Muscle of back (tissue), 13 donors: ENCODE measurements around the gene CDV3. TPM values are rescaled to one million over a fixed set of nuclear protein-coding genes. Genes with fewer than 3 reads are reported as not detected.
"Not testable (repeated sequence)": the region's sequence is repeated elsewhere in the genome, so short reads cannot be mapped to it uniquely, and the experiment has no call there.

Source experiments
- DNase-seq, 3 donors: peaks; one replicate each; pipeline versions ENCODE4 v3.0.0 to v3.0.0-alpha.2; 2013
- long read RNA-seq, 9 donors: transcript quantifications; one replicate each; lab custom pipeline, GENCODE V29; 2026
- polyA plus RNA-seq, 10 donors: library from polyadenylated mRNA; unstranded; fragments of 120-200 nt; gene quantifications; one replicate each; pipeline ENCODE4 v1.2.1, GENCODE V29; 2013; ENCODE audit not compliant: insufficient read length in 10 of 10

CDV3 gene, protein sequence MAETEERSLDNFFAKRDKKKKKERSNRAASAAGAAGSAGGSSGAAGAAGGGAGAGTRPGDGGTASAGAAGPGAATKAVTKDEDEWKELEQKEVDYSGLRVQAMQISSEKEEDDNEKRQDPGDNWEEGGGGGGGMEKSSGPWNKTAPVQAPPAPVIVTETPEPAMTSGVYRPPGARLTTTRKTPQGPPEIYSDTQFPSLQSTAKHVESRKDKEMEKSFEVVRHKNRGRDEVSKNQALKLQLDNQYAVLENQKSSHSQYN
- 100 to 1,000 TPM; 127 to 184 (median 147) TPM for polyA plus RNA-seq
- long read RNA-seq, donor 1, transcript CDV3-201 (5 exons, 3,307 nt): major isoform, 12 of 27 reads
- long read RNA-seq, donor 1, transcript CDV3-203 (5 exons, 955 nt): minor isoform, 10 of 27 reads
- long read RNA-seq, donor 1, partial matches to known transcripts: 5 of 27 reads
- long read RNA-seq, donor 1, other reads (novel, unspliced or antisense): 0 of 27 reads
- long read RNA-seq, donor 2, transcript CDV3-203 (5 exons, 955 nt): minor isoform, 7 of 175 reads
- long read RNA-seq, donor 2, transcript CDV3-201 (5 exons, 3,307 nt): major isoform, 8 of 175 reads
- long read RNA-seq, donor 2, partial matches to known transcripts: 154 of 175 reads
- long read RNA-seq, donor 2, other reads (novel, unspliced or antisense): 6 of 175 reads
- long read RNA-seq, donor 3: 0 reads
- long read RNA-seq, donor 4, transcript CDV3-203 (5 exons, 955 nt): major isoform, 6 of 17 reads
- long read RNA-seq, donor 4, transcript CDV3-201 (5 exons, 3,307 nt): major isoform, 6 of 17 reads
- long read RNA-seq, donor 4, partial matches to known transcripts: 5 of 17 reads
- long read RNA-seq, donor 4, other reads (novel, unspliced or antisense): 0 of 17 reads
- long read RNA-seq, donor 5, transcript CDV3-201 (5 exons, 3,307 nt): major isoform, 8 of 43 reads
- long read RNA-seq, donor 5, transcript CDV3-203 (5 exons, 955 nt): minor isoform, 7 of 43 reads
- long read RNA-seq, donor 5, partial matches to known transcripts: 28 of 43 reads
- long read RNA-seq, donor 5, other reads (novel, unspliced or antisense): 0 of 43 reads
- long read RNA-seq, donor 6, transcript CDV3-203 (5 exons, 955 nt): major isoform, 16 of 35 reads
- long read RNA-seq, donor 6, transcript CDV3-201 (5 exons, 3,307 nt): minor isoform, 6 of 35 reads
- long read RNA-seq, donor 6, partial matches to known transcripts: 8 of 35 reads
- long read RNA-seq, donor 6, other reads (novel, unspliced or antisense): 5 of 35 reads
- long read RNA-seq, donor 7, transcript CDV3-201 (5 exons, 3,307 nt): minor isoform, 5 of 21 reads
- long read RNA-seq, donor 7, transcript CDV3-203 (5 exons, 955 nt): major isoform, 10 of 21 reads
- long read RNA-seq, donor 7, partial matches to known transcripts: 6 of 21 reads
- long read RNA-seq, donor 7, other reads (novel, unspliced or antisense): 0 of 21 reads
- long read RNA-seq, donor 8, transcript CDV3-201 (5 exons, 3,307 nt): minor isoform, 5 of 16 reads
- long read RNA-seq, donor 8, transcript CDV3-203 (5 exons, 955 nt): major isoform, 6 of 16 reads
- long read RNA-seq, donor 8, partial matches to known transcripts: 5 of 16 reads
- long read RNA-seq, donor 8, other reads (novel, unspliced or antisense): 0 of 16 reads
- long read RNA-seq, donor 9, partial matches to known transcripts: 0 of 1 reads
- long read RNA-seq, donor 9, other reads (novel, unspliced or antisense): 0 of 1 reads

- DNase-seq: no peak
These were observed at the start of gene CDV3 for GRCh38 chr3:133573629-133574194. TSS of gene CDV3 (plus strand) at chr3:133573686. CDS start at chr3:133574045, 359 bp downstream.

DNA sequence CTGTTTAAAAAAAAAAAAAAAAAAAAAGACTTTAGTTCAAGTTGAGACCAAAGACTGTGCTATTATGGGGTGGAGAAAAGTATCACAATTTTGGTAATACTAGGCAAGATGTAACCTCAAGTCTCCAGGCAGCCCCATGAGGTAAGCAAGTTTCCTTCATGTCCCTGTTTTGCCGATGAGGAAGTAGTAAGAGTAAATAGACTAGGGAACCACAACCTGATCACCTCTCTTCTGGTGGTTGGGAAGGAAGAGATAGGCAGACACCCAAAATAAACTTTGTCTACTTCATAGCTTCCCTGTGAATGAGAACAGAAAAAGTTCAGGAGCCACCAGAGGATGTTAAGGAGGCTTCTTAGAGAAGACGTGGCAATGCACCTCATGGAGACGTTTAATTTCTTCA is 49.7 kb upstream of the CDV3 start:
- not testable (repeated sequence) for DNase-seq

GRCh38 chr3:133525435-133525834 is 48.1 kb upstream of the CDV3 start:
- DNase-seq: peak; percentile 49 to 76 (median 57)

DNA sequence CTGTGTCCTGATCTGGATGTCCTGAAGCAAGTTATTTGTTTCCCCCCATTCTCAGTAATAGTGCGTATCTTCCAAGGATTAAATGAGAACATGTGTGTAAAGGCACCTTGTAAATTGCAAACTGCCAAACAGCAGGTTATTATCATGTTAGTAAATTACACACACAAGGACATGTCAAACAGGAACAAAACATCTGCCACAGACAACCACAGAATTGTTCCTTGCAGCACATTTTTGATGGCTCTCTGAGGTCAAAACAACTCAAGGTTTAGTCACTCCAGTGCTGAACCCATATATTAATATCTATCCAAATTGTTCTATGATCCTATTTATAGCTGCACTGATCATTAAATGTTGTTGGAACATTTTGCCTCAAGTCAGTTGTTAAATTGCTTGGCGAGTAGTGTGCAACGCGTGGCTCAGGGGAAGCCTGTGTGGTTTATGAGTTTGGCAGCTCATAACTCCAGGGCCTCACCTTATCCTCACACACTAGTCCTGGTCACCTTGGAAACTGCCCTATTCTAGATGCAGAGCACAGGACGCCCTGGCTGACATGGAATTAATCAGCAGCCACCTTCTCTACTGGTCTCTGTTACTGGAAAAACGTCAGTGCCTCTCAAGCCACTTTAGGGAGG is 46.3 kb upstream of the CDV3 start:
- peak in 2 of 3 donors; percentile 37 to 73 for DNase-seq

DNA sequence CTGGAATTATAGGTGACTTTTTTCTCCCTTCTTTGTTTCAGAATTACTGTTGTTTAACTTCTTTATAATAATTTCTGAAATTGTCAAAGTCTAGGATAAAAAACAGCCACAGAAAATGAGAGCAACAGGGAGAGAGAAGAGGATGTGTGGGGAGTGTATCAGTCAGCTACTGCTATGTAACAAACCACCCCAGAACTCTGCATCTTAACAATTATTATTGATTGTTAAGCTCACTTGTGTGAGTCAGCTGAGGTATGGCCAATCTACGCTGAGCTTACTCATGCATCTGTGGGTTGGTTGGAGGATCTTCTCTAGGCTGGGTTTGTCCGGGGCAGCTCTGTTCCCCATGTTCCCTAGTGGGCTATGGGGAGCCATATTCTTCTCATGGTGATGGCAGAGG is 43.7 kb upstream of the CDV3 start:
- DNase-seq: no peak

DNA sequence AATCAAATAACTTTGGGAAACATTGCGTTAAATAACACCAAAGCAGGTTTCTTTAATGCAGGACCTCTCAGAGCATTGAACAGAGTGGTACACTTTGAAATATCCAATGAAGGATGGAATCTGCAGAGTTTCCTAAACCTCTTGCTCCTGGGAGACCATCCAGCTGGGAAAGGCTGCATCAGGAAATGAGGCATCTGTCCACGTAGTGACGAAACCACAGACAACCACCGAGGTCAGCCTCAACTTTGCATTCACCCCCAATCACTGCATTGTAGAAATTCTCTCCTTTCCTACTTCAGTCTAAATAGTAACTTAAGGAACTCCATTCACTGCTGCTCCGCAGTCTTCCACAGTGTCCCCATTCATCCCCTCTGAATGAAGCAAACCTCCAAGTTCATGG is 41.5 kb upstream of the CDV3 start:
- DNase-seq: peak in 1 of 3 donors; percentile 47

DNA sequence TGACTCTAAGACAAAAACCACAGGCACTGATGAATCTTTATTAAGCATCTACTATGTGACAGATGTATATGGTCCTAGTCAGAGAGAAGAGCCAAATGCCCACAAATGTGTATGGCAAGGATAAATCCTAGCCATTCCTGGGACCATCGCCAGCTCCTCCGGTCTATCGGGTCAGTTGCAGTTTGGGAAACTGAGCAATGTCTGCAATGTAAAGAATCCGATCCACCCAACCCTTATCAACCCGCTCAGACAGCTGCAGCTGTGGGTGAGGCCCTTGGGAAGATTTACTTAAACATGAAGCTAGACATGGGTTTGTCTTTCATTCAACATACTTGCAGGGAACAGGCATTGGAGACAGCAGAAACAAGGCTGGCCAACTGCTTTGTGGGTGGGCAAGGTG is 40.5 kb upstream of the CDV3 start:
- DNase-seq: peak in 1 of 3 donors; percentile 54

DNA sequence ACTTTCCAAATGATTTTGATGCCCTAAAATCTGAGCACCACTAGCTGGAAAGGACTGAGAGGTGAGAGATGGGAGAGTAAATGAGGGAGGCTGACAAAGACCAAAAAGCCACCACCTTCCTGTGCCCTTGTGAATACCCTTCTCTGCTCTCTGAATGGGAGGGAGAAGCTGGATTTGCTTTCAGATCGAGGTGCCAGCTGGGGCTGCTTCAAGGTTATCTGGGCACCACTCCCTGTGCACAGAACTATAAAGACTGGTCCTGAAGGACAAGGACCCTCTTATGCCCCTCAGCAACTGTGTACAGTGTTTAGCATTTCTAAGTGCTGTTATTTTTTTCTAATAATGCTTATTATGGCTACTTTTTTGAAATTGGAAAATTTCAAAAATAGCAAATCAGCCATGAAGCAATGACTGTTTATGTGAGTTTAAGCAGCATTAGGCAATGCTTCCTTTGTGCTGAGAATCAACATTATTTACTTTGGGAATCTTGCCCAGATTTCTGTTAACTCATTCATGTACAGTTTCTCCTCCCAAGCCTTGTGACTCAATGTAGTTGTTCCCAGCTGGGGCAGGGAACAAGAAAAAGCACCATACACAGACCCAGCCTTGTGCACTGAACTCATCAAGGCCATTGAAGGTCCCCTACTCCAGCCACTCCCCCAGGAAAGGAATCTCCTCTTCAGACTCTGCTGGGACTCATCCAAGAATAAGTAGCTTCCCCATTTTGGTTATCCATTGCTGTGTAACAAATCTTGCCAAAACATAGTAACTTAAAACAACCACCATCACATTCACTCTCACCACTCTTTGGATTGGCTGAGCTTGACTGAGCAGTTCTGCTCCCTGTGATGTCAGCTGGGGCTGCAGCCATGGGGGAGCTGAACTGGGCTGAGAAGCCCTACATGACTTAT is 37.3 kb upstream of the CDV3 start:
- DNase-seq: peak in 2 of 3 donors; percentile 68 to 79

DNA sequence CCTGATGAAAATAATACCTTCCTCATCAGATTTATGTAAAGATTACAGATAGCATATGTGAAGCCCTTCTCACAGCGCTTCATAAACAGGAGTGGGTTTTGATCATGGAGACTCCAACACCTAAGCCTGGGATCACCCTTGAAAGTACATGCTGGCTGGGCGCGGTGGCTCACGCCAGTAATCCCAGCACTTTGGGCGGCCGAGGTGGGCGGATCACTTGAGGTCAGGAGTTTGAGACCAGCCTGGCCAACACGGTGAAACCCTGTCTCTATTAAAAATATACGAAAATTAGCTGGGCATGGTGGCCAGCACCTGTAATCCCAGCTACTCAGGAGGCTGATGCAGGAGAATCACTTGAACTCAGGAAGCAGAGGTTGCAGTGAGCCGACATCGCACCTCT is 36.4 kb upstream of the CDV3 start:
- not testable (repeated sequence) for DNase-seq

GRCh38 chr3:133538154-133538553 is 35.3 kb upstream of the CDV3 start:
- no peak for DNase-seq

DNA sequence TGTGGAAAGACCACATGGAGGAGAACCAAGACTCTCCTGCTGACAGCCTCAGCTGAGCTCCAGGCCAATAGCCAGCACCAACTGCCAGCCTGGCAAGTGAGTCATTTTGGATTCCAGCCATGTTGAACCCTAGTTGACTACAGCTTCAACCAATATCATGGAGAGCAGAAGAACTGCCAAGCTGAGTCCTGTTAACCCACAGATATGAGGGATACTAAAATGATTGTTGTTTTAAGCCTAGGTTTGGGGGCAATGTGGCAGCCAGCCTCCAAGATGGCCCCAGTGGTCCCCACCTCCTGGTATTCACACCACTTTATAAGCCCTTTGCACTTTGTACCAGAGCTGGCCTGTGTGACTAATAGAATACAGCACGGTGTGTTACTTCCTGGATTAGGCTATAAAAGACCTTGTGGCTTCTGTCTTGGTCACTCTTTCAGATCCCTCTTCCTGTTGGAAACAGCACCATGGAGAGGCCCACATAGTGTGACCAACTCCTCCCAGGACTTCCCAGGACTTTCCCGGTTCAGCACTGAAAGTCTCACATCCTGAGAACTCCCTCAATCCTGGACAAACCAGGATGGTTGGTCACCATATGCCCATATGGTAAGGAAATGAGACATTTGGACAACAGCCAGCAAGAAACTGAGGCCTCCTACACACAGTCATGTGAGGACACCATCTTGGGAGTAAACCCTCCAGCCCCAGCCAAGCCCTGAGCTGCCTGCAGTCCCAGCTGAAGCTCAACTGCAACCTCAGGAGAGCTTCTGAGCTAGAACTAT is 32.4 kb upstream of the CDV3 start:
- DNase-seq: no peak

GRCh38 chr3:133542871-133543270 is 30.6 kb upstream of the CDV3 start:
- no peak for DNase-seq

DNA sequence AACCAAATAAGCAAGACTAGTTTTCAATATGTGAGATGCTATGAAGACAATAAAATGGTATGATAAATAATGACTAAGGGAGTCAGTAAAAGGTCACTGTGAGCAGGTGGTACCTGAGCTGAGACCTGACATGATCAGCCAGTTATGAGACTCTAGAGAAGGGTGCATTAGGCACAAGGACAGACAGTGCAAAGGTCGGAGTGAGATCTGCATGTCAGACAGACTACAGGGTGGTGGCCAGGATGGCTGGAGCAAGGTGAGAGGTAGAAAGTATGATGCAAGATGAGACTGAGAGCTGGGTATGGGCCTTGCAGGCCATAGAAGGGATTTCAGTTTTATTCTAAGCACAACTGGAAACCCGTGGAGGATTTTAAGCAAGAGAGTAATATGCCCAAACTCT is 28.5 kb upstream of the CDV3 start:
- not testable (repeated sequence) for DNase-seq

GRCh38 chr3:133547432-133548041 is 25.9 kb upstream of the CDV3 start:
- peak; percentile 42 to 77 (median 67) for DNase-seq

DNA sequence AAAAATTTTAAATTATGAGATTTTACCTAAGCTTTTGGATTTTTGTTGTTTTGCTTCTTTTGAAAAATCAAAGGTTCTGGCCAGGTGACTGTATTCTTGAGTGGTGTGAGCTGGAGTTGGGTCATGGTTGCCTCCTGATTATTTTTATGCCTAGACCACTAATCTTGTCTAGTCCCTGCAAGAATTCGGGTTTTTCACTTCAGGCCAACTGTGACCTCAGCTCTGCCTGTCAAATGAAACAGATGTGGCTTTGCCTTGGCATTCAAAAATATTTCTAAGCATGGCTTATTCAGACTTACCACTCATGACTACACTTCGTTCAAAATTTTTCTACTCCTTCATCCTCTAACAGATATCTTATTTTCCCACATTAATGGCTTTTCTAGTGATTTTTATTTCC is 25.4 kb upstream of the CDV3 start:
- DNase-seq: peak in 1 of 3 donors; percentile 65

DNA sequence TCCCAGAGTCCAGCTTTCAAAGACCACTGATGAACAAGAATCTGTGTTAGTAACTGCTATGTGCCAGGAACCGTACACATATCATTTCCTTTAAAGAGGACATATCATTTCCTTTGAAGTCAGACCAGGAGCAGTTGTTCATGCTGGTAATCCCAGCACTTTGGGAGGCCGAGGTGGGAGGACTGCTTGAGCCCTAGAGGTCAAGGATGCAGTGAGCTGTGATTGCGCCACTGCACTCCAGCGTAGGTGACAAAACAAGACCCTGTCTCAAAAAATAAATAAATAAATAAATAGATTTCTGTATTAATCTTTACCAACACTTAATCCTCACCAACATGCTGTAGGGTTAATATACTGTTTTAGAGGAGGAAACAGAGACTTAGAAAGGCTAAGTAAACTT is 23.9 kb upstream of the CDV3 start:
- DNase-seq: no peak

DNA sequence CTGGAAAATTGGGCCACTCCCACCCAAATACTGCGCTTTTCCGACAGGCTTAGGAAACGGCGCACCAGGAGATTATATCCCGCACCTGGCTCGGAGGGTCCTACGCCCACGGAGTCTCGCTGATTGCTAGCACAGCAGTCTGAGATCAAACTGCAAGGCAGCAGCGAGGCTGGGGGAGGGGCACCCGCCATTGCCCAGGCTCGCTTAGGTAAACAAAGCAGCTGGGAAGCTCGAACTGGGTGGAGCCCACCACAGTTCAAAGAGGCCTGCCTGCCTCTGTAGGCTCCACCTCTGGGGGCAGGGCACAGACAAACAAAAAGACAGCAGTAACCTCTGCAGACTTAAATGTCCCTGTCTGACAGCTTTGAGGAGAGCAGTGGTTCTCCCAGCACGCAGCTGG is 21.9 kb upstream of the CDV3 start:
- not testable (repeated sequence) for DNase-seq

GRCh38 chr3:133561679-133562078 is 11.8 kb upstream of the CDV3 start:
- no peak for DNase-seq
